Measurements from ENCODE around the gene WDR45B.
"Not testable (repeated sequence)": the region's sequence is repeated elsewhere in the genome, so short reads cannot be mapped to it uniquely, and the experiment has no call there.

WDR45B gene

DNA sequence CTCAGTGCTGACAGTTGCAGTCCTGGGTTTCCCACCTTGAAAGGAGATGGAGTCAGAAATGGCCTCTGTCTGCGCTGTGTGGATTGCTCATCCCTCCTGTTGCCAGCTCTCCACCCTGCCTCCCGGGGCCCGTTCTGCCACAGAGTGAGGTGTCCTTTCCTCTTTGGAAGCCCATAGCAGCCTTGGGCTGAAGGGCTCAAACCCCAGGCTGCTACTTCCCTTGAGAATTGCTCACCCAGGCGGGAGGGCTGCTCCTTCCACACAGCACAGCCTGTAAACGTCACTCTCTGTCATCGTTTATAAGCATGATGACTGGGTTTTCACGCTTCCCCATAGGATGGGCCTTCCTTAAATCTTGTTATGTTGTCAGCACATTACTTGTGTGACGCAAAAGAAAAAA is 66.0 kb downstream of the WDR45B start:
- DNase-seq (ENCODE audit: low spot score), result no peak
- Histone ChIP-seq H3K36me3 (ENCODE audit: low read depth) (peaks cover 73% of the 10 kb centered on the region), H3K9me3 (ENCODE audit: severe bottlenecking) (no peaks in the 10 kb centered on the region), H3K4me3 (ENCODE audit: severe bottlenecking) (no peak overlapping the region), H3K27me3 (ENCODE audit: insufficient read depth, poor library complexity, severe bottlenecking) (no peaks in the 10 kb centered on the region), H3K27ac (ENCODE audit: poor library complexity, severe bottlenecking) (no peak overlapping the region), H3K4me1 (ENCODE audit: insufficient read depth, poor library complexity, severe bottlenecking) (no peaks in the 10 kb centered on the region)
- peak; percentile 14; the same call in 1 of the 3 replicates for ATAC-seq (ENCODE audit: low read depth)
- TF ChIP-seq, protein P1, sequence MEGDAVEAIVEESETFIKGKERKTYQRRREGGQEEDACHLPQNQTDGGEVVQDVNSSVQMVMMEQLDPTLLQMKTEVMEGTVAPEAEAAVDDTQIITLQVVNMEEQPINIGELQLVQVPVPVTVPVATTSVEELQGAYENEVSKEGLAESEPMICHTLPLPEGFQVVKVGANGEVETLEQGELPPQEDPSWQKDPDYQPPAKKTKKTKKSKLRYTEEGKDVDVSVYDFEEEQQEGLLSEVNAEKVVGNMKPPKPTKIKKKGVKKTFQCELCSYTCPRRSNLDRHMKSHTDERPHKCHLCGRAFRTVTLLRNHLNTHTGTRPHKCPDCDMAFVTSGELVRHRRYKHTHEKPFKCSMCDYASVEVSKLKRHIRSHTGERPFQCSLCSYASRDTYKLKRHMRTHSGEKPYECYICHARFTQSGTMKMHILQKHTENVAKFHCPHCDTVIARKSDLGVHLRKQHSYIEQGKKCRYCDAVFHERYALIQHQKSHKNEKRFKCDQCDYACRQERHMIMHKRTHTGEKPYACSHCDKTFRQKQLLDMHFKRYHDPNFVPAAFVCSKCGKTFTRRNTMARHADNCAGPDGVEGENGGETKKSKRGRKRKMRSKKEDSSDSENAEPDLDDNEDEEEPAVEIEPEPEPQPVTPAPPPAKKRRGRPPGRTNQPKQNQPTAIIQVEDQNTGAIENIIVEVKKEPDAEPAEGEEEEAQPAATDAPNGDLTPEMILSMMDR (IDR thresholded peaks at IDR 0.05; ENCODE audit: poor library complexity, severe bottlenecking), result no peak

DNA sequence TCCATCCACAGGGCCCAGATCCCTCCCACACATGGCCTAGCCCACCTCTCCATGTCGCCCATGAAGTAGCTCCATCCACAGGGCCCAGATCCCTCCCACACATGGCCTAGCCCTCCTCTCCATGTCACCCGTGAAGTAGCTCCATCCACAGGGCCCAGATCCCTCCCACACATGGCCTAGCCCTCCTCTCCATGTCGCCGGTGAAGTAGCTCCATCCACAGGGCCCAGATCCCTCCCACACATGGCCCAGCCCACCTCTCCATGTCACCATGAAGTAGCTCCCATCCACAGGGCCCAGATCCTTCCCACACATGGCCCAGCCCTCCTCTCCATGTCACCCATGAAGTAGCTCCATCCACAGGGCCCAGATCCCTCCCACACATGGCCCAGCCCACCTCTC is 68.3 kb downstream of the WDR45B start:
- H3K36me3 ChIP-seq (ENCODE audit: low read depth), result peaks cover 73% of the 10 kb centered on the region
- H3K27ac ChIP-seq (ENCODE audit: poor library complexity, severe bottlenecking); ATAC-seq (ENCODE audit: low read depth); H3K9me3 ChIP-seq (ENCODE audit: severe bottlenecking); H3K4me1 ChIP-seq (ENCODE audit: insufficient read depth, poor library complexity, severe bottlenecking); H3K4me3 ChIP-seq (ENCODE audit: severe bottlenecking); DNase-seq (ENCODE audit: low spot score); H3K27me3 ChIP-seq (ENCODE audit: insufficient read depth, poor library complexity, severe bottlenecking): not testable (repeated sequence)

DNA sequence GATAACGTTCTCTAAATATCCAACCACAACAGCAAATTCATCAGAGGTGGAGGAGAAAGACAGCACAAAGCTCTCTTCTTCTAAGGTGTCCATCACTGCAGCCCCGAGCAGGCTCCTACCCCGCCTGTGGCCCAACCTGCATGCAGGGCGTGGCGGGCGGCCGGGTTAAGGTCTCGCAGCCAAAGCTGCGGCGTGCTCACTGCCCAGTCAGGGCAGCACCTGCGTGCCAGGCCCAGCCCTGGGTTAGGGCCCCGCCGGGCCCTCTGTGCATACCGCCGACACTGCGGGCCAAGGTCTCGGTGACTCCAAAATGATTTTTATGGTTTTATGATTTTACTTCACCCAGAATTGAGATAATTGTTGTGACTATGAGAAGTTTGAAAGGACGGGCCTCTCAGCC is 70.9 kb downstream of the WDR45B start:
- ATAC-seq (ENCODE audit: low read depth) (no peak), DNase-seq (ENCODE audit: low spot score) (no peak)
- no peaks in the 10 kb centered on the region for H3K27me3 ChIP-seq (ENCODE audit: insufficient read depth, poor library complexity, severe bottlenecking)
- H3K27ac ChIP-seq (ENCODE audit: poor library complexity, severe bottlenecking), result no peak overlapping the region
- TF ChIP-seq, protein P1 (IDR thresholded peaks at IDR 0.05; ENCODE audit: poor library complexity, severe bottlenecking), result no peak
- H3K4me1 ChIP-seq (ENCODE audit: insufficient read depth, poor library complexity, severe bottlenecking), result no peaks in the 10 kb centered on the region
- H3K4me3 ChIP-seq (ENCODE audit: severe bottlenecking), result no peak overlapping the region
- H3K9me3 ChIP-seq (ENCODE audit: severe bottlenecking), result no peaks in the 10 kb centered on the region
- H3K36me3 ChIP-seq (ENCODE audit: low read depth), result peaks cover 74% of the 10 kb centered on the region

DNA sequence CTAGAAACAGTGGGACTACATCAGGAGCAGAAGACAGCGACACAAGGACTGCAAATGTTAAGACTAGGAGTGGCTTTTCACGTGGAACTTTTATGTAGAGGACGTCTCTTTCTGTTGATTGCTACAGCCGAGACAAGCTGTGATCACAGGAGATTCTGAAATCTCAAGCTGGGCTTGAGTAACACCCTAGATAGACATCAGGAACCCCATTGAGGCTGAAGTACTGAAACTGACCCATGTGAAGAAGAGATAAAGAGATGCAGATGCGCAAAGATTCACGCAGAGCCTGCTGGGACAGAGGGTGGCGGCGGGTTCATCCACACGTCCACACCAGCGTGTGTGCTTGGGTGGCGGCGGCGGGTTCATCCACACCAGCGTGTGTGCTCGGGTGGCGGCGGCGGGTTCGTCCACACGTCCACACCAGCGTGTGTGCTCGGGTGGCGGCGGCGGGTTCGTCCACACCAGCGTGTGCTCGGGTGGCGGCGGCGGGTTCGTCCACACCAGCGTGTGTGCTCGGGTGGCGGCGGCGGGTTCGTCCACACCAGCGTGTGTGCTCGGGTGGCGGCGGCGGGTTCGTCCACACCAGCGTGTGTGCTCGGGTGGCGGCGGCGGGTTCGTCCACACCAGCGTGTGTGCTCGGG is 72.5 kb downstream of the WDR45B start:
- not testable (repeated sequence) for H3K27me3 ChIP-seq (ENCODE audit: insufficient read depth, poor library complexity, severe bottlenecking); H3K27ac ChIP-seq (ENCODE audit: poor library complexity, severe bottlenecking); H3K4me3 ChIP-seq (ENCODE audit: severe bottlenecking); H3K9me3 ChIP-seq (ENCODE audit: severe bottlenecking); DNase-seq (ENCODE audit: low spot score); ATAC-seq (ENCODE audit: low read depth); H3K4me1 ChIP-seq (ENCODE audit: insufficient read depth, poor library complexity, severe bottlenecking)
- peaks cover 77% of the 10 kb centered on the region for H3K36me3 ChIP-seq (ENCODE audit: low read depth)

DNA sequence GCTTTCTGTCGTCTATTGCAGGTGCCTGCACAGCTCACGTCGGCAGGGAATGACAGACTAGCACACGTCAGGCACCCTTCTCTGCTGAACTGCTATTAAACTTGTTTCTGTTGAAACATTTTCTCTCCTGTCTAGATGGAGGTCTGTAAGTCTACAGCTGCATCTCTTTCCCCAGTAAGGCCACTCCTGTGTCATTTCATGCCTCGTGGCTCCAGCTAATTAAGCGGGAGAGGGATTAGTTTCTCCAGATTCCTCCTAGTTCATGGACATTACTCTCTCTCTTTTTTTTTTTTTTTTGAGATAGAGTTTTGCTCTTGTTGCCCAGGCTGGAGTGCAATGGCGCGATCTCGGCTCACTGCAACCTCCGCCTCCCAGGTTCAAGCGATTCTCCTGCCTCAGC is 74.2 kb downstream of the WDR45B start:
- DNase-seq (ENCODE audit: low spot score) (no peak), ATAC-seq (ENCODE audit: low read depth) (no peak)
- no peak overlapping the region for H3K4me3 ChIP-seq (ENCODE audit: severe bottlenecking)
- H3K36me3 ChIP-seq (ENCODE audit: low read depth), result peaks cover 93% of the 10 kb centered on the region
- no peak overlapping the region for H3K27ac ChIP-seq (ENCODE audit: poor library complexity, severe bottlenecking)
- no peaks in the 10 kb centered on the region for H3K27me3 ChIP-seq (ENCODE audit: insufficient read depth, poor library complexity, severe bottlenecking)
- TF ChIP-seq, protein P1 (IDR thresholded peaks at IDR 0.05; ENCODE audit: poor library complexity, severe bottlenecking), result no peak
- H3K9me3 ChIP-seq (ENCODE audit: severe bottlenecking), result no peaks in the 10 kb centered on the region
- no peaks in the 10 kb centered on the region for H3K4me1 ChIP-seq (ENCODE audit: insufficient read depth, poor library complexity, severe bottlenecking)

DNA sequence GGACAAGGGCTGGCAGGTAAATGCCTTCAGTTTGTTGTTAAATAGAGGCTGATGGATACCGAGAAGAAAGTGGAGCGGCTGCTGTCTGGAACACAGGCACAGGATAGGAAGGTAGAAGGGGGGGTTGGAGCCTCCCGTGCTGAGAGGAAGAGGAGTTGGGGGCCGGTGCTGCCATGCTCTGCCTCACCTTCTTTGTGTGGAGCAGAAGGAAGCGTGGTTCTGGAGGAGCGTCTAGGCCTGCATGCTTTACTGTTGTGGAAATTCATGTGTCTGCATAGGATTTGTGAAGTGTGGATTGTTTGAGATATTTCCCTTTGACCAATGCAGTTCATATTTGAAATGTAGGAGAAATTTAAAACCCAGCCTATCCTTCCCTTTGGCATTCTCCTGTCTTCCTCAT is 76.4 kb downstream of the WDR45B start:
- no peak overlapping the region for H3K4me3 ChIP-seq (ENCODE audit: severe bottlenecking)
- DNase-seq (ENCODE audit: low spot score) (no peak), ATAC-seq (ENCODE audit: low read depth) (no peak)
- TF ChIP-seq, protein P1 (IDR thresholded peaks at IDR 0.05; ENCODE audit: poor library complexity, severe bottlenecking), result no peak
- H3K4me1 ChIP-seq (ENCODE audit: insufficient read depth, poor library complexity, severe bottlenecking), result no peaks in the 10 kb centered on the region
- no peaks in the 10 kb centered on the region for H3K9me3 ChIP-seq (ENCODE audit: severe bottlenecking)
- peaks cover 94% of the 10 kb centered on the region for H3K36me3 ChIP-seq (ENCODE audit: low read depth)
- no peaks in the 10 kb centered on the region for H3K27me3 ChIP-seq (ENCODE audit: insufficient read depth, poor library complexity, severe bottlenecking)
- no peak overlapping the region for H3K27ac ChIP-seq (ENCODE audit: poor library complexity, severe bottlenecking)
